GM12878 (cell line): ENCODE results near the gene MMP12.

Experiments used
- BCL3 ChIP-seq: IDR thresholded peaks from 2 replicates; pipeline ENCODE4 v1.6.1; 2011; ENCODE audit warnings: borderline replicate concordance, low read depth, mild to moderate bottlenecking, moderate library complexity, low read length; ENCODE audit not compliant: insufficient read depth, poor library complexity, severe bottlenecking
- CTCF ChIP-seq, 3 experiments: IDR thresholded peaks in 2 of 3; conservative IDR thresholded peaks in 1 of 3; 2 replicates each; pipeline ENCODE4 v1.5.1; 2011; ENCODE audit warnings: low read depth in 3 of 3, low read length in 3 of 3, mild to moderate bottlenecking in 3 of 3, control low read depth in 2 of 3, moderate library complexity in 2 of 3, inconsistent platforms in 1 of 3, mixed read lengths in 1 of 3; ENCODE audit not compliant: control insufficient read depth in 2 of 3, insufficient read depth in 1 of 3; ENCODE audit errors: extremely low read depth in 1 of 3
- FOXM1 ChIP-seq: IDR thresholded peaks from 2 replicates; pipeline ENCODE4 v1.6.1; 2012; ENCODE audit warnings: low read depth, mild to moderate bottlenecking, inconsistent platforms, low read length, moderate library complexity
- MEF2A ChIP-seq: IDR thresholded peaks from 2 replicates; pipeline ENCODE4 v1.6.1; 2011; ENCODE audit warnings: low read depth, mild to moderate bottlenecking, low read length, moderate library complexity; ENCODE audit not compliant: insufficient read depth
- POLR2A ChIP-seq: IDR thresholded peaks from 2 replicates; pipeline ENCODE4 v1.6.1; 2011; ENCODE audit warnings: low read depth, mild to moderate bottlenecking, low read length
- POLR2AphosphoS5 ChIP-seq: IDR thresholded peaks from 2 replicates; pipeline ENCODE4 v1.6.1; 2011; ENCODE audit warnings: mild to moderate bottlenecking, low read length, inconsistent platforms
- RBBP5 ChIP-seq: fragments of 200-600 bp; sonication (generic); conservative IDR thresholded peaks from 2 replicates; pipeline ENCODE4 v1.6.1; 2016
- ZBTB33 ChIP-seq: fragments of 450-650 bp; IDR thresholded peaks from 2 replicates; pipeline ENCODE4 v1.6.1; 2017; ENCODE audit warnings: mild to moderate bottlenecking
- ZNF687 ChIP-seq: fragments of 450-650 bp; IDR thresholded peaks from 2 replicates; pipeline ENCODE4 v1.6.1; 2017; ENCODE audit warnings: mild to moderate bottlenecking, moderate library complexity

- no peak for TF ChIP-seq POLR2AphosphoS5
- no peak for TF ChIP-seq BCL3
- TF ChIP-seq CTCF (IDR thresholded peaks at IDR 0.05 in 2 of 3, conservative IDR thresholded peaks at IDR 0.05 in 1 of 3; ENCODE audit: control insufficient read depth in 2 of 3, extremely low read depth in 1 of 3, insufficient read depth in 1 of 3, low read depth in 3 of 3, low read length in 3 of 3): no peak
- no peak for TF ChIP-seq ZNF687
- TF ChIP-seq RBBP5: no peak
- no peak for TF ChIP-seq POLR2A
- no peak for TF ChIP-seq ZBTB33
- TF ChIP-seq FOXM1: no peak
- TF ChIP-seq MEF2A: no peak
These were observed 42.2 kb downstream of the MMP12 start for GRCh38 chr11:102832612-102833011.
